ENCODE data around the gene CIAO2A. TPM values are rescaled to one million over a fixed set of nuclear protein-coding genes. Genes with fewer than 3 reads are reported as not detected.
A peak's percentile ranks its signal among the peaks of the same experiment; 100 is the strongest.
"Not testable (repeated sequence)": the region's sequence is repeated elsewhere in the genome, so short reads cannot be mapped to it uniquely, and the experiment has no call there.

The CIAO2A gene
- total RNA-seq, 2 donors from 2014 or later, result 88.7 to 98.3 TPM

- Histone ChIP-seq H3K4me3 (no peak overlapping the region), H3K9ac (ENCODE audit: low read depth in 2 of 2, low read length in 2 of 2) (no peak overlapping the region), H3K27ac (no peak overlapping the region), H3K27me3 (no peaks in the 10 kb centered on the region), H3K36me3 (no peaks in the 10 kb centered on the region), H3K4me1 (peaks cover 3% of the 10 kb centered on the region), H3K9me3 (no peaks in the 10 kb centered on the region)
- intact Hi-C loops (cut with DNase I), result loop anchor here (5.0 kb wide), 1 partner anchor 315 kb away; no protein-coding TSS in a partner anchor
- TF ChIP-seq, protein P1, sequence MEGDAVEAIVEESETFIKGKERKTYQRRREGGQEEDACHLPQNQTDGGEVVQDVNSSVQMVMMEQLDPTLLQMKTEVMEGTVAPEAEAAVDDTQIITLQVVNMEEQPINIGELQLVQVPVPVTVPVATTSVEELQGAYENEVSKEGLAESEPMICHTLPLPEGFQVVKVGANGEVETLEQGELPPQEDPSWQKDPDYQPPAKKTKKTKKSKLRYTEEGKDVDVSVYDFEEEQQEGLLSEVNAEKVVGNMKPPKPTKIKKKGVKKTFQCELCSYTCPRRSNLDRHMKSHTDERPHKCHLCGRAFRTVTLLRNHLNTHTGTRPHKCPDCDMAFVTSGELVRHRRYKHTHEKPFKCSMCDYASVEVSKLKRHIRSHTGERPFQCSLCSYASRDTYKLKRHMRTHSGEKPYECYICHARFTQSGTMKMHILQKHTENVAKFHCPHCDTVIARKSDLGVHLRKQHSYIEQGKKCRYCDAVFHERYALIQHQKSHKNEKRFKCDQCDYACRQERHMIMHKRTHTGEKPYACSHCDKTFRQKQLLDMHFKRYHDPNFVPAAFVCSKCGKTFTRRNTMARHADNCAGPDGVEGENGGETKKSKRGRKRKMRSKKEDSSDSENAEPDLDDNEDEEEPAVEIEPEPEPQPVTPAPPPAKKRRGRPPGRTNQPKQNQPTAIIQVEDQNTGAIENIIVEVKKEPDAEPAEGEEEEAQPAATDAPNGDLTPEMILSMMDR (IDR thresholded peaks at IDR 0.05), result peak; percentile 85
- peak; percentile 80 for DNase-seq
Measured at GRCh38 chr15:64067564-64068030, 26.0 kb downstream of the CIAO2A start.

GRCh38 chr15:64066451-64066850, 27.2 kb downstream of the CIAO2A start:
- H3K9ac ChIP-seq (ENCODE audit: low read depth in 2 of 2, low read length in 2 of 2), result no peak overlapping the region
- intact Hi-C loops (cut with DNase I), result loop anchor here (5.0 kb wide), 1 partner anchor 314 kb away; no protein-coding TSS in a partner anchor
- DNase-seq, result no peak
- TF ChIP-seq, protein P1 (IDR thresholded peaks at IDR 0.05), result no peak
- no peaks in the 10 kb centered on the region for H3K9me3 ChIP-seq
- H3K36me3 ChIP-seq, result no peaks in the 10 kb centered on the region
- H3K4me1 ChIP-seq, result peaks cover 3% of the 10 kb centered on the region
- no peaks in the 10 kb centered on the region for H3K27me3 ChIP-seq
- H3K27ac ChIP-seq, result no peak overlapping the region
- no peak overlapping the region for H3K4me3 ChIP-seq

- H3K36me3 ChIP-seq, result no peaks in the 10 kb centered on the region
- no peak overlapping the region for H3K9ac ChIP-seq (ENCODE audit: low read depth in 2 of 2, low read length in 2 of 2)
- intact Hi-C loops (cut with DNase I), result no loop called here
- H3K4me3 ChIP-seq, result no peak overlapping the region
- no peak overlapping the region for H3K27ac ChIP-seq
- H3K9me3 ChIP-seq, result no peaks in the 10 kb centered on the region
- DNase-seq, result no peak
- no peaks in the 10 kb centered on the region for H3K4me1 ChIP-seq
- H3K27me3 ChIP-seq, result no peaks in the 10 kb centered on the region
- TF ChIP-seq, protein P1 (IDR thresholded peaks at IDR 0.05), result no peak
Measured at GRCh38 chr15:64060716-64061115, 32.9 kb downstream of the CIAO2A start.

GRCh38 chr15:64059104-64059503, 34.5 kb downstream of the CIAO2A start:
- H3K4me3 ChIP-seq; H3K9me3 ChIP-seq; H3K36me3 ChIP-seq; H3K27me3 ChIP-seq; H3K9ac ChIP-seq (ENCODE audit: low read depth in 2 of 2, low read length in 2 of 2); H3K4me1 ChIP-seq; intact Hi-C loops (cut with DNase I); H3K27ac ChIP-seq; DNase-seq: not testable (repeated sequence)

- intact Hi-C loops (cut with DNase I), result no loop called here
- no peaks in the 10 kb centered on the region for H3K27me3 ChIP-seq
- H3K27ac ChIP-seq, result no peak overlapping the region
- no peaks in the 10 kb centered on the region for H3K4me1 ChIP-seq
- DNase-seq, result no peak
- H3K9me3 ChIP-seq, result no peaks in the 10 kb centered on the region
- H3K9ac ChIP-seq (ENCODE audit: low read depth in 2 of 2, low read length in 2 of 2), result no peak overlapping the region
- no peak overlapping the region for H3K4me3 ChIP-seq
- TF ChIP-seq, protein P1 (IDR thresholded peaks at IDR 0.05), result no peak
- H3K36me3 ChIP-seq, result no peaks in the 10 kb centered on the region
Measured at GRCh38 chr15:64058279-64058678, 35.4 kb downstream of the CIAO2A start.

- H3K27me3 ChIP-seq; H3K36me3 ChIP-seq; H3K4me1 ChIP-seq; DNase-seq; intact Hi-C loops (cut with DNase I); H3K27ac ChIP-seq; H3K9me3 ChIP-seq; H3K4me3 ChIP-seq; H3K9ac ChIP-seq (ENCODE audit: low read depth in 2 of 2, low read length in 2 of 2): not testable (repeated sequence)
Measured at GRCh38 chr15:64053674-64054073, 40.0 kb downstream of the CIAO2A start.

All from colonic mucosa (tissue), 4 donors.